ENCODE results near the gene MYADM. TPM values are rescaled to one million over a fixed set of nuclear protein-coding genes. Genes with fewer than 3 reads are reported as not detected.
A peak's percentile ranks its signal among the peaks of the same experiment; 100 is the strongest.

MYADM gene
- total and polyA plus RNA-seq, 2 experiments from 2014 or later, result 42.1 to 211 TPM

- peaks cover 66% of the 10 kb centered on the region for H3K27me3 ChIP-seq
- TF ChIP-seq EZH2phosphoT487 (IDR thresholded peaks at IDR 0.05; ENCODE audit: low read depth, severe bottlenecking, unreplicated experiment) (peak; percentile 66), EZH2 (IDR thresholded peaks at IDR 0.05; ENCODE audit: borderline replicate concordance) (peak; percentile 51)
- TF ChIP-seq, protein P1, sequence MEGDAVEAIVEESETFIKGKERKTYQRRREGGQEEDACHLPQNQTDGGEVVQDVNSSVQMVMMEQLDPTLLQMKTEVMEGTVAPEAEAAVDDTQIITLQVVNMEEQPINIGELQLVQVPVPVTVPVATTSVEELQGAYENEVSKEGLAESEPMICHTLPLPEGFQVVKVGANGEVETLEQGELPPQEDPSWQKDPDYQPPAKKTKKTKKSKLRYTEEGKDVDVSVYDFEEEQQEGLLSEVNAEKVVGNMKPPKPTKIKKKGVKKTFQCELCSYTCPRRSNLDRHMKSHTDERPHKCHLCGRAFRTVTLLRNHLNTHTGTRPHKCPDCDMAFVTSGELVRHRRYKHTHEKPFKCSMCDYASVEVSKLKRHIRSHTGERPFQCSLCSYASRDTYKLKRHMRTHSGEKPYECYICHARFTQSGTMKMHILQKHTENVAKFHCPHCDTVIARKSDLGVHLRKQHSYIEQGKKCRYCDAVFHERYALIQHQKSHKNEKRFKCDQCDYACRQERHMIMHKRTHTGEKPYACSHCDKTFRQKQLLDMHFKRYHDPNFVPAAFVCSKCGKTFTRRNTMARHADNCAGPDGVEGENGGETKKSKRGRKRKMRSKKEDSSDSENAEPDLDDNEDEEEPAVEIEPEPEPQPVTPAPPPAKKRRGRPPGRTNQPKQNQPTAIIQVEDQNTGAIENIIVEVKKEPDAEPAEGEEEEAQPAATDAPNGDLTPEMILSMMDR (IDR thresholded peaks at IDR 0.05; ENCODE audit: poor library complexity), result peak; percentile 77
Observed at GRCh38 chr19:53906211-53907192, 38.8 kb downstream of the MYADM start.

GRCh38 chr19:53907193-53907581 lies 39.5 kb downstream of the MYADM start:
- Histone ChIP-seq H2AFZ (no peak overlapping the region), H3K4me1 (ENCODE audit: insufficient read depth) (no peaks in the 10 kb centered on the region), H3K4me3 (no peak overlapping the region), H3K4me2 (peak overlapping the region; percentile 61), H3K27me3 (peaks cover 73% of the 10 kb centered on the region), H3K79me2 (no peaks in the 10 kb centered on the region), H3K36me3 (replicated peaks; ENCODE audit: insufficient read depth, low read depth) (no peaks in the 10 kb centered on the region), H4K20me1 (ENCODE audit: insufficient read depth, poor library complexity, severe bottlenecking) (no peaks in the 10 kb centered on the region), H3K9me3 (ENCODE audit: low read depth) (no peaks in the 10 kb centered on the region), H3K27ac (no peak overlapping the region), H3K9me2 (replicated peaks; ENCODE audit: insufficient read depth) (no peaks in the 10 kb centered on the region)
- peak; percentile 49 for TF ChIP-seq EZH2 (IDR thresholded peaks at IDR 0.05; ENCODE audit: borderline replicate concordance)
- TF ChIP-seq, protein P1 (IDR thresholded peaks at IDR 0.05; ENCODE audit: poor library complexity), result no peak
- no peak for DNase-seq (ENCODE audit: low spot score)
- 39% methylated on average over 14 of the region's 14 CpGs for WGBS (ENCODE audit: low lambda C conversion rate, missing lambda C conversion rate)

More at GRCh38 chr19:53906211-53907192, 38.8 kb downstream of the MYADM start:
- no peaks in the 10 kb centered on the region for H3K9me3 ChIP-seq (ENCODE audit: low read depth)
- no peaks in the 10 kb centered on the region for H3K36me3 ChIP-seq (replicated peaks; ENCODE audit: insufficient read depth, low read depth)
- H3K9me2 ChIP-seq (replicated peaks; ENCODE audit: insufficient read depth), result no peaks in the 10 kb centered on the region
- 20% methylated on average over 34 of the region's 48 CpGs for WGBS (ENCODE audit: low lambda C conversion rate, missing lambda C conversion rate)
- H3K4me3 ChIP-seq, result no peak overlapping the region
- H2AFZ ChIP-seq, result no peak overlapping the region
- no peak overlapping the region for H3K27ac ChIP-seq
- H3K4me1 ChIP-seq (ENCODE audit: insufficient read depth), result no peaks in the 10 kb centered on the region
- H3K79me2 ChIP-seq, result no peaks in the 10 kb centered on the region
- H4K20me1 ChIP-seq (ENCODE audit: insufficient read depth, poor library complexity, severe bottlenecking), result no peaks in the 10 kb centered on the region
- DNase-seq (ENCODE audit: low spot score), result peak; percentile 56
- H3K4me2 ChIP-seq, result peak overlapping the region; percentile 61

- Histone ChIP-seq H3K36me3 (replicated peaks; ENCODE audit: insufficient read depth, low read depth) (no peaks in the 10 kb centered on the region), H3K4me3 (no peak overlapping the region), H2AFZ (no peak overlapping the region), H3K4me2 (peak overlapping the region; percentile 71), H3K4me1 (ENCODE audit: insufficient read depth) (no peaks in the 10 kb centered on the region), H4K20me1 (ENCODE audit: insufficient read depth, poor library complexity, severe bottlenecking) (no peaks in the 10 kb centered on the region), H3K79me2 (no peaks in the 10 kb centered on the region), H3K27ac (no peak overlapping the region), H3K27me3 (peaks cover 77% of the 10 kb centered on the region), H3K9me3 (ENCODE audit: low read depth) (no peaks in the 10 kb centered on the region), H3K9me2 (replicated peaks; ENCODE audit: insufficient read depth) (no peaks in the 10 kb centered on the region)
- TF ChIP-seq EZH2phosphoT487 (IDR thresholded peaks at IDR 0.05; ENCODE audit: low read depth, severe bottlenecking, unreplicated experiment), result no peak
- no peak for TF ChIP-seq EZH2 (IDR thresholded peaks at IDR 0.05; ENCODE audit: borderline replicate concordance)
- TF ChIP-seq, protein P1 (IDR thresholded peaks at IDR 0.05; ENCODE audit: poor library complexity), result no peak
- 18% methylated on average over 15 of the region's 17 CpGs for WGBS (ENCODE audit: low lambda C conversion rate, missing lambda C conversion rate)
- DNase-seq (ENCODE audit: low spot score), result no peak
Observed at GRCh38 chr19:53907690-53908089, 40.0 kb downstream of the MYADM start.

Data from hepatocyte (in vitro differentiated cells).